Mucosa of descending colon (tissue), 3 donors: ENCODE data around the gene ERFL. TPM values are rescaled to one million over a fixed set of nuclear protein-coding genes. Genes with fewer than 3 reads are reported as not detected.
"Not testable (repeated sequence)": the region's sequence is repeated elsewhere in the genome, so short reads cannot be mapped to it uniquely, and the experiment has no call there.

ENCODE experiments used
- ATAC-seq: fragments of 200-7000 bp; cut with Tn5 transposase; one replicate; pipeline ENCODE4 v1.9.1; 2020; ENCODE audit warnings: mild to moderate bottlenecking, moderate library complexity
- DNase-seq, 3 donors: peaks; one replicate each; pipeline ENCODE4 v3.0.0-alpha.2; 2020
- H3K36me3 ChIP-seq: fragments of 200-600 bp; one replicate; pipeline ENCODE4 v1.8.0; 2021; ENCODE audit warnings: low read depth, mild to moderate bottlenecking
- H3K4me1 ChIP-seq: fragments of 200-600 bp; one replicate; pipeline ENCODE4 v1.8.0; 2021; ENCODE audit warnings: low read depth, mild to moderate bottlenecking
- H3K4me3 ChIP-seq: fragments of 200-600 bp; one replicate; pipeline ENCODE4 v1.8.0; 2021; ENCODE audit warnings: mild to moderate bottlenecking
- H3K9me3 ChIP-seq: fragments of 200-600 bp; one replicate; pipeline ENCODE4 v1.8.0; 2021; ENCODE audit warnings: mild to moderate bottlenecking
- CTCF ChIP-seq: fragments of 200-600 bp; IDR thresholded peaks from one replicate; pipeline ENCODE4 v1.8.0; 2022; ENCODE audit warnings: antibody characterized with exemption, mild to moderate bottlenecking
- intact Hi-C, 2 donors: fragments of 100-400 bp; cut with DNase I in 1 of 2; cut with micrococcal nuclease in 1 of 2; formaldehyde crosslinking; loops; one replicate each; pipeline versions ENCODE4 v1.11.0 to v1.11.1; 2022; cut with DNase I, micrococcal nuclease
- total RNA-seq, 3 donors: library from RNA; stranded (reverse); fragmentation: NEBNext Ultra II Directional in 2 of 3; extraction: Animal tissue kit (Norgen Biotek cat#: 25700) in 2 of 3; gene quantifications; one replicate each; pipeline versions ENCODE4 v1.2.1 to v1.2.4, GENCODE V29; 2021 to 2023
- donor health status: DM: no; HTN: no; CAD: no; lungs with moderate emphysema.
- donor health status: DM: no; HTN: no; CAD: no.
- donor health status: DM: no; HTN: yes; CAD: no.

The ERFL gene
- total RNA-seq, 3 donors from 2014 or later = 0.70 to 1.1 (median 0.98) TPM

GRCh38 chr19:41915776-41916414 is 12.4 kb downstream of the ERFL start:
- intact Hi-C loops = no loop called here
- H3K4me3 ChIP-seq = no peak overlapping the region
- H3K9me3 ChIP-seq = no peaks in the 10 kb centered on the region
- no peaks in the 10 kb centered on the region for H3K36me3 ChIP-seq
- TF ChIP-seq CTCF = no peak
- peaks cover 3% of the 10 kb centered on the region for H3K4me1 ChIP-seq
- DNase-seq (no peak), ATAC-seq (no peak)

GRCh38 chr19:41915021-41915775 is 13.1 kb downstream of the ERFL start:
- no peak overlapping the region for H3K4me3 ChIP-seq
- H3K4me1 ChIP-seq = peaks cover 3% of the 10 kb centered on the region
- intact Hi-C loops = no loop called here
- no peak for TF ChIP-seq CTCF
- DNase-seq (peak in 1 of 3 donors; percentile 48), ATAC-seq (no peak)
- H3K9me3 ChIP-seq = no peaks in the 10 kb centered on the region
- H3K36me3 ChIP-seq = no peaks in the 10 kb centered on the region

GRCh38 chr19:41914424-41914834 is 13.8 kb downstream of the ERFL start:
- intact Hi-C loops, ATAC-seq: not testable (repeated sequence)

GRCh38 chr19:41913538-41914423 is 14.5 kb downstream of the ERFL start:
- H3K36me3 ChIP-seq = no peaks in the 10 kb centered on the region
- H3K9me3 ChIP-seq = no peaks in the 10 kb centered on the region
- H3K4me1 ChIP-seq = peaks cover 3% of the 10 kb centered on the region
- H3K4me3 ChIP-seq = no peak overlapping the region
- TF ChIP-seq CTCF = no peak
- DNase-seq (no peak), ATAC-seq (peak; percentile 1)
- intact Hi-C loops = no loop called here

More at GRCh38 chr19:41914424-41914834, 13.8 kb downstream of the ERFL start:
- DNase-seq, H3K4me3 ChIP-seq, H3K4me1 ChIP-seq, H3K9me3 ChIP-seq, H3K36me3 ChIP-seq: not testable (repeated sequence)

- Histone ChIP-seq H3K9me3 (no peaks in the 10 kb centered on the region), H3K36me3 (no peaks in the 10 kb centered on the region), H3K4me3 (no peak overlapping the region), H3K4me1 (peaks cover 3% of the 10 kb centered on the region)
- DNase-seq = peak in 1 of 3 donors; percentile 49
- intact Hi-C loops = no loop called here
- no peak for TF ChIP-seq CTCF
- peak; percentile 35 for ATAC-seq
Observed at GRCh38 chr19:41912899-41913537, 15.2 kb downstream of the ERFL start.
